Endothelial cell of umbilical vein (primary cell): ENCODE measurements around the gene NTN1. TPM values are rescaled to one million over a fixed set of nuclear protein-coding genes. Genes with fewer than 3 reads are reported as not detected.

ENCODE experiments used
- BruUV-seq: library from RNA; stranded (reverse); fragments of 400-500 nt; replicated peaks from 2 replicates; lab custom pipeline; 2021; lab: Mats Ljungman, UMichigan
- CTCF ChIA-PET: fragments of 300-600, 350-600 bp; sonication (Branson Sonifier 250); formaldehyde crosslinking; loops from one replicate; lab custom pipeline; 2021; ENCODE audit warnings: antibody characterized with exemption, inconsistent platforms; lab: Charles Lee
- POLR2A ChIA-PET: fragments of 300-600, 350-600 bp; sonication (Branson Sonifier 250); formaldehyde crosslinking; loops from one replicate; lab custom pipeline; 2021; ENCODE audit warnings: antibody characterized with exemption, inconsistent platforms; lab: Charles Lee
- DNase-seq: peaks from one replicate; pipeline ENCODE4 v3.0.0-alpha.2; 2011; ENCODE audit warnings: low read depth, low spot score
- FAIRE-seq: peaks from 2 replicates; lab custom pipeline; 2011; peaks lifted over from hg19 to GRCh38; lab: Jason Lieb, UNC
- H2AFZ ChIP-seq: 2 replicates; pipeline ENCODE4 v1.6.0; 2012; ENCODE audit warnings: low read depth, low read length, control low read depth, inconsistent platforms
- H3K27ac ChIP-seq: 2 replicates; pipeline ENCODE4 v1.5.1; 2011; ENCODE audit warnings: low read depth, mild to moderate bottlenecking, control low read depth, low read length, moderate library complexity; ENCODE audit not compliant: insufficient read depth
- H3K27me3 ChIP-seq, 2 experiments: 2 replicates each; pipeline versions ENCODE4 v1.6.0 to v1.6.1; 2011; ENCODE audit warnings: low read length in 2 of 2, mixed read lengths in 1 of 2; ENCODE audit not compliant: control insufficient read depth in 2 of 2, insufficient read depth in 2 of 2
- H3K36me3 ChIP-seq, 2 experiments: 2 replicates in 1 of 2; 3 replicates in 1 of 2; pipeline ENCODE4 v1.5.1; 2011; ENCODE audit warnings: low read length in 2 of 2, mild to moderate bottlenecking in 1 of 2, moderate library complexity in 1 of 2; ENCODE audit not compliant: control insufficient read depth in 2 of 2, insufficient read depth in 2 of 2; ENCODE audit errors: extremely low read depth in 1 of 2
- H3K4me1 ChIP-seq: 3 replicates; pipeline ENCODE4 v1.5.1; 2011; ENCODE audit warnings: mild to moderate bottlenecking, low read length; ENCODE audit not compliant: control insufficient read depth, insufficient read depth; ENCODE audit errors: extremely low read depth
- H3K4me2 ChIP-seq: 2 replicates; pipeline ENCODE4 v1.6.1; 2011; ENCODE audit warnings: low read length, control low read depth, mixed read lengths; ENCODE audit not compliant: insufficient read depth
- H3K4me3 ChIP-seq, 3 experiments: fragments of 200-600 bp in 1 of 3; sonication (generic), shearing (Covaris generic) in 1 of 3; replicated peaks in 1 of 3; 2 replicates each; pipeline ENCODE4 v1.5.1; 2011 to 2016; ENCODE audit warnings: control low read depth in 3 of 3, low read length in 3 of 3, mild to moderate bottlenecking in 2 of 3, inconsistent platforms in 1 of 3, low read depth in 1 of 3, moderate library complexity in 1 of 3; ENCODE audit not compliant: insufficient read depth in 1 of 3
- H3K79me2 ChIP-seq: 2 replicates; pipeline ENCODE4 v1.6.0; 2012; ENCODE audit warnings: low read length, inconsistent platforms; ENCODE audit not compliant: control insufficient read depth, insufficient read depth
- H3K9ac ChIP-seq: replicated peaks from 2 replicates; pipeline ENCODE3; 2011; ENCODE audit warnings: low read length, control low read depth; ENCODE audit not compliant: insufficient read depth; ENCODE audit errors: extremely low read depth
- H3K9me1 ChIP-seq: replicated peaks from 3 replicates; pipeline ENCODE4 v1.6.0; 2011; ENCODE audit warnings: mild to moderate bottlenecking, low read length; ENCODE audit not compliant: control insufficient read depth, insufficient read depth; ENCODE audit errors: extremely low read depth
- H3K9me3 ChIP-seq: replicated peaks from 2 replicates; pipeline ENCODE4 v1.5.1; 2012; ENCODE audit warnings: low read length, inconsistent platforms; ENCODE audit not compliant: control insufficient read depth, insufficient read depth
- H4K20me1 ChIP-seq: replicated peaks from 2 replicates; pipeline ENCODE3; 2011; ENCODE audit warnings: mild to moderate bottlenecking, low read length; ENCODE audit not compliant: control insufficient read depth, insufficient read depth; ENCODE audit errors: extremely low read depth
- CTCF ChIP-seq, 2 donors: IDR thresholded peaks; 1 replicate in 1 of 2; 2 replicates in 1 of 2; pipeline ENCODE4 v1.5.1; 2011; ENCODE audit warnings: low read length in 2 of 2, mild to moderate bottlenecking in 2 of 2, moderate library complexity in 2 of 2, control low read depth in 1 of 2, inconsistent platforms in 1 of 2, low read depth in 1 of 2; ENCODE audit not compliant: insufficient read depth in 1 of 2; ENCODE audit errors: extremely low read depth in 1 of 2
- EZH2 ChIP-seq: IDR thresholded peaks from 2 replicates; pipeline ENCODE4 v1.6.1; 2012; ENCODE audit warnings: borderline replicate concordance, low read depth, mild to moderate bottlenecking, moderate library complexity, low read length, inconsistent platforms; ENCODE audit not compliant: severe bottlenecking
- FOS ChIP-seq: IDR thresholded peaks from 2 replicates; pipeline ENCODE4 v1.6.1; 2011; ENCODE audit warnings: mild to moderate bottlenecking, low read length, moderate library complexity, borderline replicate concordance; ENCODE audit not compliant: insufficient read depth
- GATA2 ChIP-seq: IDR thresholded peaks from 2 replicates; pipeline ENCODE4 v1.7.0; 2011; ENCODE audit warnings: low read depth, mild to moderate bottlenecking, moderate library complexity, mixed read lengths, low read length; ENCODE audit not compliant: insufficient read length, insufficient read depth
- JUN ChIP-seq: IDR thresholded peaks from 2 replicates; pipeline ENCODE4 v1.6.1; 2011; ENCODE audit warnings: borderline replicate concordance, low read depth; ENCODE audit not compliant: insufficient read length, insufficient read depth
- MAX ChIP-seq: IDR thresholded peaks from 2 replicates; pipeline ENCODE4 v1.6.1; 2011; ENCODE audit not compliant: insufficient read depth, insufficient read length
- POLR2A ChIP-seq: IDR thresholded peaks from 2 replicates; pipeline ENCODE4 v1.6.1; 2012; ENCODE audit warnings: low read depth, mild to moderate bottlenecking, control low read depth, low read length
- POLR2AphosphoS5 ChIP-seq: IDR thresholded peaks from 2 replicates; pipeline ENCODE4 v1.6.1; 2012; ENCODE audit warnings: low read depth, mild to moderate bottlenecking, control low read depth, low read length, moderate library complexity; ENCODE audit not compliant: insufficient read depth
- dilution Hi-C: fragments of 300-500 bp; cut with MboI; formaldehyde crosslinking; loops from one replicate; pipeline ENCODE4 v1.15.0; 2019; ENCODE audit warnings: low sequenced_read_pairs; ENCODE audit not compliant: extremely low pct_ligation_motif_present
- intact Hi-C: fragments of 100-400 bp; cut with micrococcal nuclease; formaldehyde crosslinking; loops from one replicate; pipeline ENCODE4 v1.10.0; 2022
- polyA plus RNA-seq, 4 experiments: library from polyadenylated mRNA; depleted of rRNA in 3 of 4; stranded (reverse) in 3 of 4; unstranded in 1 of 4; fragments of >200 nt; gene quantifications; 2 replicates each; pipeline versions ENCODE4 v1.2.1 to v1.2.3, GENCODE V29; 2011 to 2012; ENCODE audit warnings: missing spikeins in 1 of 4
- total RNA-seq: library from RNA; stranded (reverse); gene quantifications from 2 replicates; pipeline ENCODE4 v1.2.3, GENCODE V29; 2021

NTN1 gene
- total and polyA plus RNA-seq, 2 donors (not counting 3 experiments of a cell fraction or from before 2014, with no cell fraction given): 0.10 to 0.18 TPM

DNA sequence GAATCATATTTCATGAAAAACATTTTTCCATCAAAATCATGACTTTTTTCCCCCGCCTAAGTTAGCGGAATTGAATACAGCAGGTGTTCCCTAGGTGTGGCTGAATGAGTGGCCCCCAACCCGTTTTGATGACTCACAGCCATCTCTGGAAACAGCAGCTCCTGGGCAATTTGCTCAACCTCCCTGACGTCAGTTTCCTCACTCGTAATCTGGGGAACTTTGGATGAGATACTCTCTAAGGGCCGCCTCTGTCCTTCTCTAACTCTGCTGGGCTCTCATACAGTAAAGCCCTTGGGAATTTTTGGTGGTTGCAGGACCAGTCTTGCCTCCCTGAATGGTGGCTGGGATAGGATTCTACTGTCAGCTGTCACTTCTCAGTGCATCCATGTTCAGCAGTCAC is 11.6 kb upstream of the NTN1 start:
- Histone ChIP-seq H3K4me2 (no peak overlapping the region), H3K36me3 (no peaks in the 10 kb centered on the region), H3K27ac (no peak overlapping the region), H3K27me3 (peaks cover 6 to 9% of the 10 kb centered on the region in 2 experiments), H3K4me1 (no peaks in the 10 kb centered on the region), H3K9me3 (no peaks in the 10 kb centered on the region), H3K4me3 (no peak overlapping the region), H3K9ac (no peak overlapping the region), H3K9me1 (no peaks in the 10 kb centered on the region), H4K20me1 (no peaks in the 10 kb centered on the region), H2AFZ (no peak overlapping the region), H3K79me2 (no peaks in the 10 kb centered on the region)
- ChIA-PET POLR2A (no interaction called here), CTCF (interaction anchor here (0.8 to 1.8 kb wide), 3 partner anchors 12 to 513 kb away, joined by 3 to 6 read pairs (median 6); no protein-coding TSS in a partner anchor)
- FAIRE-seq (no peak), DNase-seq (no peak)
- intact Hi-C loops (no loop called here), dilution Hi-C loops (no loop called here)
- no TSS peak for BruUV-seq
- TF ChIP-seq CTCF (IDR thresholded peaks at IDR 0.05; ENCODE audit: extremely low read depth in 1 of 2, insufficient read depth in 1 of 2, low read depth in 1 of 2, low read length in 2 of 2) (no peak), FOS (no peak), JUN (no peak), GATA2 (no peak), POLR2A (no peak), MAX (no peak), EZH2 (no peak), POLR2AphosphoS5 (no peak)
